Measurements from ENCODE around the gene RALGPS2.

DNA sequence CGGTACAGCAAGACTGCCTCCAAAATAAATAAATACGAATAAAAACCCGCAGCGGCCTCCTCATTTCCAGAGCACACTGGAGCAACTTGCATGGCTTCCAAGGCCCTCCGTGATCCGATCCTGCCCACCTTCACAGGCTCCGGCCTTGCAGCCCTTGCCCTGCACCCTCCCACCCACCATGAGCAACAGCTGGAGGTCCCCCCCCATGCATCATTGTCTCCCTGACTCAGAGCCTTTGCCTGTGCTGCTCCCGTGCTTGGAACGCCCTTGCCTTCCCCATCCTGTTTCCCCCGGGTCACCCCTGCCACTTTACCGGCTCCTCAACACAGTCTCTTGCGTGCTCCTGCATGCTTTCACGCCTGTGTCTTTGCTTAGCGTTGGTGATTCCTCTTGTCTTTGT, 216.8 kb downstream of the RALGPS2 start:
- TF ChIP-seq, protein P1, sequence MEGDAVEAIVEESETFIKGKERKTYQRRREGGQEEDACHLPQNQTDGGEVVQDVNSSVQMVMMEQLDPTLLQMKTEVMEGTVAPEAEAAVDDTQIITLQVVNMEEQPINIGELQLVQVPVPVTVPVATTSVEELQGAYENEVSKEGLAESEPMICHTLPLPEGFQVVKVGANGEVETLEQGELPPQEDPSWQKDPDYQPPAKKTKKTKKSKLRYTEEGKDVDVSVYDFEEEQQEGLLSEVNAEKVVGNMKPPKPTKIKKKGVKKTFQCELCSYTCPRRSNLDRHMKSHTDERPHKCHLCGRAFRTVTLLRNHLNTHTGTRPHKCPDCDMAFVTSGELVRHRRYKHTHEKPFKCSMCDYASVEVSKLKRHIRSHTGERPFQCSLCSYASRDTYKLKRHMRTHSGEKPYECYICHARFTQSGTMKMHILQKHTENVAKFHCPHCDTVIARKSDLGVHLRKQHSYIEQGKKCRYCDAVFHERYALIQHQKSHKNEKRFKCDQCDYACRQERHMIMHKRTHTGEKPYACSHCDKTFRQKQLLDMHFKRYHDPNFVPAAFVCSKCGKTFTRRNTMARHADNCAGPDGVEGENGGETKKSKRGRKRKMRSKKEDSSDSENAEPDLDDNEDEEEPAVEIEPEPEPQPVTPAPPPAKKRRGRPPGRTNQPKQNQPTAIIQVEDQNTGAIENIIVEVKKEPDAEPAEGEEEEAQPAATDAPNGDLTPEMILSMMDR (IDR thresholded peaks at IDR 0.05), result no peak
- no peak for TF ChIP-seq EP300 (IDR thresholded peaks at IDR 0.05)
- TF ChIP-seq POLR2A (IDR thresholded peaks at IDR 0.05), result no peak

Data from tibial nerve (tissue), 4 donors.